Mesendoderm (in vitro differentiated cells): ENCODE measurements around the gene TRA2A.
"Not testable (repeated sequence)": the region's sequence is repeated elsewhere in the genome, so short reads cannot be mapped to it uniquely, and the experiment has no call there.

ENCODE experiments used
- DNase-seq: peaks from one replicate; pipeline ENCODE4 v3.0.0; 2013
- H2AK5ac ChIP-seq: 2 replicates; pipeline ENCODE4 v1.6.1; 2013; ENCODE audit warnings: low read length, inconsistent platforms
- H2BK120ac ChIP-seq: 2 replicates; pipeline ENCODE4 v1.6.1; 2013; ENCODE audit warnings: low read depth, mild to moderate bottlenecking, low read length, moderate library complexity, mixed read lengths
- H2BK15ac ChIP-seq: replicated peaks from 2 replicates; pipeline ENCODE4 v1.6.1; 2013; ENCODE audit warnings: low read depth, mild to moderate bottlenecking, moderate library complexity
- H2BK5ac ChIP-seq: 2 replicates; pipeline ENCODE4 v1.6.1; 2013; ENCODE audit warnings: low read length, inconsistent platforms
- H3K18ac ChIP-seq: 2 replicates; pipeline ENCODE4 v1.6.1; 2013; ENCODE audit warnings: mild to moderate bottlenecking, low read length, mixed read lengths
- H3K23ac ChIP-seq: one replicate; pipeline ENCODE4 v1.6.1; 2013; ENCODE audit warnings: low read length
- H3K27ac ChIP-seq: 2 replicates; pipeline ENCODE4 v1.5.1; 2013; ENCODE audit warnings: low read depth, mild to moderate bottlenecking, inconsistent platforms, low read length, moderate library complexity
- H3K27me3 ChIP-seq: 2 replicates; pipeline ENCODE4 v1.6.1; 2013; ENCODE audit warnings: low read length, control low read depth, mild to moderate bottlenecking, inconsistent platforms; ENCODE audit not compliant: insufficient read depth, poor library complexity
- H3K36me3 ChIP-seq: 2 replicates; pipeline ENCODE4 v1.6.1; 2013; ENCODE audit warnings: low read length, inconsistent platforms; ENCODE audit not compliant: control insufficient read depth, insufficient read depth
- H3K4ac ChIP-seq: one replicate; pipeline ENCODE4 v1.6.1; 2013; ENCODE audit warnings: low read depth, mild to moderate bottlenecking, low read length, moderate library complexity
- H3K4me1 ChIP-seq: 2 replicates; pipeline ENCODE4 v1.6.1; 2013; ENCODE audit warnings: low read depth, low read length, inconsistent platforms; ENCODE audit not compliant: control insufficient read depth
- H3K4me2 ChIP-seq: 2 replicates; pipeline ENCODE4 v1.6.1; 2013; ENCODE audit warnings: low read length
- H3K4me3 ChIP-seq: 2 replicates; pipeline ENCODE4 v1.5.1; 2013; ENCODE audit warnings: mild to moderate bottlenecking, low read length
- H3K56ac ChIP-seq: one replicate; pipeline ENCODE4 v1.6.1; 2013; ENCODE audit warnings: low read length
- H3K79me1 ChIP-seq: 2 replicates; pipeline ENCODE4 v1.6.1; 2013; ENCODE audit warnings: low read length, inconsistent platforms
- H3K79me2 ChIP-seq: 2 replicates; pipeline ENCODE4 v1.6.1; 2013; ENCODE audit warnings: mild to moderate bottlenecking, low read length; ENCODE audit not compliant: control insufficient read depth, insufficient read depth
- H3K9ac ChIP-seq: 2 replicates; pipeline ENCODE4 v1.6.1; 2013; ENCODE audit warnings: low read length, inconsistent platforms
- H4K5ac ChIP-seq: one replicate; pipeline ENCODE4 v1.6.1; 2013; ENCODE audit warnings: low read length
- H4K8ac ChIP-seq: one replicate; pipeline ENCODE4 v1.6.1; 2013; ENCODE audit warnings: low read depth, mild to moderate bottlenecking, control low read depth, low read length, moderate library complexity
- WGBS: extraction: QIAGEN DNeasy Blood & Tissue Kit; methylation state at CpG from one replicate; pipeline ENCODE4 v1.1.7; 2013; ENCODE audit warnings: low lambda C conversion rate, missing lambda C conversion rate; ENCODE audit not compliant: insufficient coverage; ENCODE audit errors: extremely low coverage; 5-methylcytosine and 5-hydroxymethylcytosine counted together

The TRA2A gene

DNA sequence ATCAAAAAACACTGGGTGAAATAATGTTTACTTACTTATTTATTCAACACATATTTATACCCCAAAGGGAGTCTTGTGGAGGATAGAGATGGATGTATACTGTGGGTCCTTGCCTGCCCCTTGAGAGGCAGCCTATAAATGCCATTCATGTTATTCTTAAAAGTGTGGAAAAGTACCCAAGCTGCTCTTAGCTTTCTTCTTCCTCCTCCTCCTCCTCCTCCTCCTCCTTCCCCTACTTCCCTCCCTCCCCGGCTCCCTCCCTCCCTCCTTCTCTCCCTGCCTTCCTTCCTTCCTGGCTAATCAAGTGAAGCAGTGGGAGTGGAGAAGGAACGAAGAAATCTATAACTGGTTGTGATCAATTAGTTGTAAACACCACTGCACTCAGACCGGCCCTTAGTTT, 40.3 kb downstream of the TRA2A start:
- Histone ChIP-seq H2BK5ac (no peak overlapping the region), H3K79me2 (no peaks in the 10 kb centered on the region), H3K36me3 (no peaks in the 10 kb centered on the region), H2AK5ac (no peak overlapping the region), H3K4me1 (no peaks in the 10 kb centered on the region), H3K4ac (no peak overlapping the region), H2BK15ac (no peak overlapping the region), H3K23ac (no peak overlapping the region), H3K4me2 (no peak overlapping the region), H2BK120ac (no peak overlapping the region), H3K18ac (no peak overlapping the region), H3K56ac (no peak overlapping the region), H3K4me3 (no peak overlapping the region), H3K79me1 (no peaks in the 10 kb centered on the region), H3K27ac (no peak overlapping the region), H4K8ac (no peak overlapping the region), H4K5ac (no peak overlapping the region), H3K9ac (no peak overlapping the region), H3K27me3 (no peaks in the 10 kb centered on the region)
- DNase-seq = no peak
- WGBS = no CpG with 5 or more reads among the region's 3 CpGs

DNA sequence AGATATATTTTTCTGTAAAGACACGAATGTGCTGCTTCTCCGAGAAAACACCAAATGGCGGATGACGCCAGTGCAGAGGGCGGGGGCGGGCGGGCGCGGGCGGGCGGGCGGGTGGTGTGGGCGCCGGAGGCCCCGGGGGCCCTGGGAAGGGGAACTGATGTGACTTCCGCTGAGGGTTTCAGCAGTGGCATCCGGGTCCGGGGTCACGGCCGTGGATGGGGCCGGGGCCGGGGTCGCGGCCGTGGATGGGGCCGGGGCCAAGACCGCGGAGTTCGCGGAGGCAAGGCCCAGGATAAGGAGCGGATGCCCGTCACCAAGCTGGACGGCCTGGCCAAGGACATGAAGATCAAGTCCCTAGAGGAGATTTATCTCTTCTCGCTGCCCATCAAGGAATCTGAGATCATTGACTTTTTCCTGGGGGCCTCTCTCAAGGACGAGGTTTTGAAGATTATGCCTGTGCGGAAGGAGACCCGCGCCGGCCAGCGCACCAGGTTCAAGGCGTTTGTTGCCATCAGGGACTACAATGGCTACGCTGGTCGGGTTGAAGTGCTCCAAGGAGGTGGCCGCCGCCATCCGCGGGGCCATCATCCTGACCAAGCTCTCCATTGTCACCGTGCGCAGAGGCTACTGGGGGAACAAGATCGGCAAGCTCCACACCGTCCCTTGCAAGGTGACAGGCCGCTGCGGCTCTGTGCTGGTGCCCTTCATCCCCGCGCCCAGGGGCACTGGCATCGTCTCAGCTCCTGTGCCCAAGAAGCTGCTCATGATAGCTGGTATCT, 41.2 kb downstream of the TRA2A start:
- Histone ChIP-seq H3K27ac (no peak overlapping the region), H3K23ac (no peak overlapping the region), H3K4me2 (no peak overlapping the region), H2BK5ac (no peak overlapping the region), H4K5ac (no peak overlapping the region), H3K79me1 (no peaks in the 10 kb centered on the region), H3K56ac (no peak overlapping the region), H2AK5ac (no peak overlapping the region), H2BK15ac (no peak overlapping the region), H3K36me3 (no peaks in the 10 kb centered on the region), H3K4me1 (peaks cover 2% of the 10 kb centered on the region), H3K27me3 (no peaks in the 10 kb centered on the region), H3K4ac (no peak overlapping the region), H3K79me2 (no peaks in the 10 kb centered on the region), H3K18ac (no peak overlapping the region), H3K9ac (no peak overlapping the region), H2BK120ac (no peak overlapping the region), H3K4me3 (no peak overlapping the region), H4K8ac (no peak overlapping the region)
- DNase-seq = no peak
- no CpG with 5 or more reads among the region's 56 CpGs for WGBS

- not testable (repeated sequence) for DNase-seq, H4K8ac ChIP-seq, H2AK5ac ChIP-seq, H4K5ac ChIP-seq, H3K36me3 ChIP-seq, H3K27me3 ChIP-seq, H3K23ac ChIP-seq, H3K4me2 ChIP-seq, H3K4ac ChIP-seq, H3K79me1 ChIP-seq, H3K18ac ChIP-seq, H3K79me2 ChIP-seq, H2BK5ac ChIP-seq, H3K27ac ChIP-seq, H3K4me3 ChIP-seq, H3K9ac ChIP-seq, H3K56ac ChIP-seq, H3K4me1 ChIP-seq, H2BK15ac ChIP-seq, H2BK120ac ChIP-seq
- 100% methylated on average over 8 of the region's 13 CpGs for WGBS
These were observed 43.1 kb downstream of the TRA2A start for GRCh38 chr7:23488714-23489113.

DNA sequence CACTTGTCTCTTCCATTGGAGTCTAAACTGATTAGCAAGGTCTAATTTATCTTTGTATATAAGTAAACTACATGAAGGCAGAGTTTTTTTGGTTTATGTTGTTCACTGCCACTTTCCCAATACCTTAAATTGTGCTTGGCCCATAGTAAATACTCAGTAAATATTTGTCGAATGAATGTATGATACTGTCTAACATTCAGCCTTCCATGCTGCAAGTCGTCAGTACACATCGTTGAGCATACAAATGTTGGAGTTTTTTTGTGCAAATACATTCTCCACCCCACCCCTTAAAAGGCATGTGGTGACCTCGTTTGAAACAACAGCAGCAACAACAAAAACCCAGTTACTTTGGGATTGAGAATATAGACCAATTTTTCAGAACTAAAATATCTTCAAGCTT, 44.1 kb downstream of the TRA2A start:
- no peak overlapping the region for H3K4ac ChIP-seq

DNA sequence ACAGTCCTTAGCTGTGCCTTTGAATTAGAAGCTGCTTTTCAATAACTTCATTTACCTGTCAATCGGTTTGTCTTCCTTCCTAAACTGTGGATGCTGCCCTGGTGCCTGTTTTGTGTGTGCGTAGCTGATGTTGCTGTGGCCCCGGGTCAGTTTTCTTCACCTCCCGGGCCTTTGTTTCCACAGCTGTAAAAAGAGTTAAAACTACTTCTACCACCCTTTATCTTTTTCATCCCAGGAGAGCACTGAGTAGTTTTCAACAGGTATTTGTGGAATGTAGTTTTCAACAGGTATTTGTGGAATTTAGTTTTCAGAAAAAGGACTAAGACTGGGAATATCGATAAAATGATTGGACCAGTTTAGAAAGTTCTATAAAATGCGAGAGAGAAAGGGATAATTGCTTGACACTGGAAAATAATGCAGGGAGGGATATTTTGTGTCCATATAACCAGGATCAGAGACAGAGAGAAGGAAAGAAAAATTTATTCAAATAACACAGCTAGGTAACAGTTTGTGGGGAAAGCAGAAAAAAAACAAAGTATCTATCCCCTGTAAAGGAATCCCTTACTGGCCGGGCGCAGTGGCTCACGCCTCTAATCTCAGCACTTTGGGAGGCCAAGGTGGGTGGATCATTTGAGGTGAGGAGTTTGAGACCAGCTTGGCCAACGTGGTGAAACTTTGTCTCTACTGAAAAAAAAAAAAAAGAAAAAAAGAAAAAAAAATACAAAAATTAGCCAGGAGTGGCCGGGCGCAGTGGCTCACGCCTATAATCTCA, 45.6 kb downstream of the TRA2A start:
- Histone ChIP-seq H2BK5ac (no peak overlapping the region), H3K23ac (no peak overlapping the region), H3K9ac (peak overlapping the region; percentile 42), H3K4me2 (no peak overlapping the region), H3K56ac (peak overlapping the region; percentile 73), H3K79me1 (no peaks in the 10 kb centered on the region), H2AK5ac (no peak overlapping the region), H3K36me3 (no peaks in the 10 kb centered on the region), H3K27me3 (no peaks in the 10 kb centered on the region), H3K79me2 (no peaks in the 10 kb centered on the region), H2BK15ac (no peak overlapping the region), H3K4me1 (peaks cover 2% of the 10 kb centered on the region), H3K4me3 (no peak overlapping the region), H4K8ac (no peak overlapping the region), H4K5ac (no peak overlapping the region), H3K27ac (peak overlapping the region; percentile 55), H2BK120ac (no peak overlapping the region), H3K18ac (no peak overlapping the region), H3K4ac (peak overlapping the region; percentile 55)
- no CpG with 5 or more reads among the region's 13 CpGs for WGBS
- peak; percentile 78 for DNase-seq

More for the DNA sequence above, 44.1 kb downstream of the TRA2A start:
- no peak overlapping the region for H2BK15ac ChIP-seq
- H3K23ac ChIP-seq = no peak overlapping the region
- H3K27me3 ChIP-seq = no peaks in the 10 kb centered on the region
- no peaks in the 10 kb centered on the region for H3K36me3 ChIP-seq
- H2AK5ac ChIP-seq = no peak overlapping the region
- H4K5ac ChIP-seq = no peak overlapping the region
- H3K4me2 ChIP-seq = no peak overlapping the region
- no peak for DNase-seq
- H3K9ac ChIP-seq = no peak overlapping the region
- H3K4me3 ChIP-seq = no peak overlapping the region
- no peak overlapping the region for H2BK5ac ChIP-seq
- no peaks in the 10 kb centered on the region for H3K79me1 ChIP-seq
- H3K4me1 ChIP-seq = peaks cover 2% of the 10 kb centered on the region
- no peak overlapping the region for H3K56ac ChIP-seq
- H4K8ac ChIP-seq = no peak overlapping the region
- no peak overlapping the region for H3K18ac ChIP-seq
- H3K27ac ChIP-seq = no peak overlapping the region
- WGBS = no CpG with 5 or more reads among the region's 4 CpGs
- no peak overlapping the region for H2BK120ac ChIP-seq
- no peaks in the 10 kb centered on the region for H3K79me2 ChIP-seq
